ENCODE results near the gene TPST1.
"Not testable (repeated sequence)": the region's sequence is repeated elsewhere in the genome, so short reads cannot be mapped to it uniquely, and the experiment has no call there.

The TPST1 gene

GRCh38 chr7:66395128-66395571, 190.0 kb downstream of the TPST1 start:
- DNase-seq, result not testable (repeated sequence)

GRCh38 chr7:66396052-66396451, 190.9 kb downstream of the TPST1 start:
- DNase-seq, result not testable (repeated sequence)

GRCh38 chr7:66398841-66399240, 193.7 kb downstream of the TPST1 start:
- not testable (repeated sequence) for DNase-seq

- no peak for DNase-seq
These were observed 194.4 kb downstream of the TPST1 start for GRCh38 chr7:66399566-66399965.

- no peak for DNase-seq
These were observed 195.3 kb downstream of the TPST1 start for GRCh38 chr7:66400400-66400799.

GRCh38 chr7:66401126-66401525, 196.0 kb downstream of the TPST1 start:
- DNase-seq, result not testable (repeated sequence)

- DNase-seq, result not testable (repeated sequence)
These were observed 196.8 kb downstream of the TPST1 start for GRCh38 chr7:66401932-66402331.

- DNase-seq, result no peak
These were observed 198.4 kb downstream of the TPST1 start for GRCh38 chr7:66403564-66403963.

- DNase-seq, result no peak
These were observed 204.4 kb downstream of the TPST1 start for GRCh38 chr7:66409493-66409892.

All from KG1 (cell line).